GM10248 (cell line): ENCODE measurements around the gene FGF7.
"Not testable (repeated sequence)": the region's sequence is repeated elsewhere in the genome, so short reads cannot be mapped to it uniquely, and the experiment has no call there.

Experiments used
- CTCF ChIA-PET: fragments of 300-600 bp; sonication (Branson Sonifier 250); formaldehyde crosslinking; extraction: SDS; loops from one replicate; lab custom pipeline; 2021; ENCODE audit warnings: antibody characterized with exemption; lab: Yijun Ruan, JAX
- POLR2A ChIA-PET: fragments of 350-650 bp; sonication (Branson Sonifier 250); formaldehyde crosslinking; extraction: SDS; loops from one replicate; lab custom pipeline; 2020; ENCODE audit warnings: antibody characterized with exemption; lab: Yijun Ruan, JAX
- DNase-seq: peaks from one replicate; pipeline ENCODE4 v3.0.0; 2012; ENCODE audit errors: extremely low spot score
- CTCF ChIP-seq: IDR thresholded peaks from 2 replicates; pipeline ENCODE4 v1.5.1; 2012; ENCODE audit warnings: mild to moderate bottlenecking, low read depth; ENCODE audit errors: extremely low read depth, missing control alignments, control extremely low read depth

FGF7 gene

GRCh38 chr15:49423021-49423420 is at the start of gene FGF7:
TSS of gene FGF7 (plus strand) at chr15:49423242. CDS start at chr15:49424298, 1,056 bp downstream.
- ChIA-PET CTCF (interaction anchor here (0.8 to 5.7 kb wide), 18 partner anchors 10 to 1071 kb away, joined by 3 to 98 read pairs (median 4); partner anchors contain the start of gene EID1), POLR2A (interaction anchor here (0.6 kb wide), 1 partner anchor 1930 kb away, joined by 3 read pairs; no protein-coding TSS in a partner anchor)
- peak; percentile 9 for TF ChIP-seq CTCF
- DNase-seq = no peak

GRCh38 chr15:49379996-49380395 is 43.0 kb upstream of the FGF7 start:
- ChIA-PET POLR2A (no interaction called here), CTCF (interaction anchor here (1.7 kb wide), 1 partner anchor 10 kb away, joined by 4 read pairs; no protein-coding TSS in a partner anchor)
- no peak for TF ChIP-seq CTCF
- DNase-seq = no peak

- CTCF ChIA-PET = interaction anchor here (1.7 kb wide), 1 partner anchor 9 kb away, joined by 4 read pairs; no protein-coding TSS in a partner anchor
- POLR2A ChIA-PET = no interaction called here
- TF ChIP-seq CTCF = no peak
- no peak for DNase-seq
Observed at GRCh38 chr15:49380912-49381311, 42.1 kb upstream of the FGF7 start.

- ChIA-PET CTCF (no interaction called here), POLR2A (no interaction called here)
- no peak for TF ChIP-seq CTCF
- no peak for DNase-seq
Observed at GRCh38 chr15:49382394-49382793, 40.6 kb upstream of the FGF7 start.

GRCh38 chr15:49383266-49383665 is 39.8 kb upstream of the FGF7 start:
- CTCF ChIA-PET = no interaction called here
- POLR2A ChIA-PET = no interaction called here
- TF ChIP-seq CTCF = no peak
- DNase-seq = no peak

GRCh38 chr15:49387471-49387870 is 35.6 kb upstream of the FGF7 start:
- DNase-seq = no peak
- POLR2A ChIA-PET = no interaction called here
- TF ChIP-seq CTCF = no peak
- CTCF ChIA-PET = no interaction called here

- POLR2A ChIA-PET, DNase-seq: not testable (repeated sequence)
- CTCF ChIA-PET = interaction anchor here (1.6 to 2.2 kb wide), 2 partner anchors 18 to 20 kb away, joined by 5 to 7 read pairs; no protein-coding TSS in a partner anchor
Observed at GRCh38 chr15:49402515-49403296, 20.3 kb upstream of the FGF7 start.
